GM10847 (cell line): ENCODE measurements around the gene ACVR2A.

Source experiments
- POLR2A ChIP-seq: IDR thresholded peaks from 2 replicates; pipeline ENCODE4 v1.6.1; 2011; ENCODE audit not compliant: insufficient read length; ENCODE audit errors: extremely low read depth

ACVR2A gene

DNA sequence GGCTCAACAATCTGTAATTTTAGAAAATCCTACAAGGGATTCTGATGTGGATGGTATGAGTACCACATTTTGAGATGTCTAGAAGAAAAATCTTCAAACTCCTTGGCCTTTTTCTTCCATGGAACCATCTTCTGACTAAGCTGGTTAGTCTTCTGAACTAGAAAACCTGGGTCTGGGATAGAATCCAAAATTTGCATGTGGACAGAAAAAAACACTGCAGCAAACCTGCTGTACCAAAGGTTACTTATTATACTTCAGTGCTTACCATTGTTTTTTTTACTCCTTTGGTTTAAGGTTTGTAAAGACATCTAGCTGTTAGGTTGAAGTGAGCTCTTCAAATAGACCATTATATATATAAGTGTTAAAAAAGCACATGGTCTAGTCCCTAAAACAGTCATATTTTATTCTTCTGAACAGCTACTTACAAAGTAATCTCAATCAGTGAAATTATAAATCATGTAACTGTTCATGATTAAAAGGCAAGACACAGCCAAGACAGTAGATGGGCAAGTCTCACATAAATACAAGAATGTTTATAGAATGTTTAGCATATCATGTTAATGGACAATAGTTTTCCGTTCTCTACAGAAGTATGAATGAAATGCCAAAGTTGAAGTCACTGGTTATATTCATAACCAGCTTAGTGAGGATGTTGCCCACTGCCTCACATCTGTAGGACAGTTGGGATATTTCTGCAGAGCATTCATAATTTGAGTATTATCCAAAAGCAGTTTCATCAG is 90.2 kb downstream of the ACVR2A start:
- TF ChIP-seq POLR2A, result no peak

DNA sequence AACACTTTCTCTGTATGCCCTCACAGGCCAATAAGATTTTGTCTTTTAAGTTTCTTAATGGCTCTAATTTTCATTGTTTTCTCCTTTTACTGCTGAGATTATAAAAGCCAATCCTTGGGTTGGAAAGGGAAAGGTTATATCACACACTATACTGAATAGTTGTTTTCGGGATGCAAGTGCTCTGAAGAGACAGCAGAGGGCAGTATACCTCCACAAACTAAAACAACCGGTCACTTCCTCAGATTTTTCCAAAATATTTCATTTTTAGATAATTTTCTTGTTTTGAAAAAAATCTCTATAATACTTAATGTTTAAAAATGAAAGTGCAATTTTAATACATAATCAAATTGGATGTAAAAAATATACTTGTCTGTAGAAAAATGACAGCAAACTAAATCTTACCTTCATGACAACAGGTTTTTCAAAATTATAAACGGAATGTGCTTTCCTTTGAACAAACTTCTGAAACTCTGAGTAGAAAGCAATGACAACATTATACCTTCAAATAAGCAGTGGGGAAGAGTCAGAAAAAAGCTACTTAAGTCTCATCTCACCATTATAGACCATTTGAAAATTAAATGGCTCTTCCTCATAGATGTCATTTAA is 93.0 kb downstream of the ACVR2A start:
- TF ChIP-seq POLR2A, result no peak

DNA sequence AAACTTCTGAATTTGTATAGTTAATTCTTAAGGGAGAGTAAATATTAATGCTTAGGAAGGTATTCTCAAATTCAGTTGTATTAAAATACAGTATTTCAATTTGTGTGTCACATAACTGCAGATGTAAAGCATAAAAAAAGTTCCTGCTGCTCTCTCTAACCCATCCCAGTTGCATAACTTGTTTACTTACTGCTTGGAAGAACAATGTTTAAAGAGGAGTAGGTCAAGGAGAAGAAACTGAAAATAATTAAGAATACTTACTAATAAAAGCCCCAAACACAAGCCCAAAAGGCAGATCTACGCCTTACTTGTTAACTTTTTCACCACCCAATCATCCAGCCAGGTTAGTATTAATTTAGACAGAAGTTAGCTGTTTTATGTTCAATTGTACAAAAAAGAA is 94.5 kb downstream of the ACVR2A start:
- TF ChIP-seq POLR2A, result no peak

DNA sequence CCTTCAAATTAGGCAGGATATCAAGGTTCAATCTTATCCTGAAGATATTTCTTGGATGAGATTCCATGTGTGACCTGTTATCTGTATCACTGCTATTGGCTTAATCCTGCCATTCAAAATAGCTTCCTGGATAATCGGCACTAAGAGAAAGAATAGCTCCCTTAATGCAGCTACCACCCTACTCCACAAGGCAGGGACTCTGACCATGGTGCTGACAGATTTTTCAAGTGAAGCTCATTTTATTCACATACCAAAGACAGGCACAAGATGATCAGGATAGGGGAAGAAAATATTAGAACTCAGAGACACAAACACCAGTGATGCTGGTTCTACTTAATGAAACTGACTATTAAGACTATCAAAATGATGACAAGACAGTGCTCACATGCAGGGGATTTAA is 100.8 kb downstream of the ACVR2A start:
- no peak for TF ChIP-seq POLR2A

DNA sequence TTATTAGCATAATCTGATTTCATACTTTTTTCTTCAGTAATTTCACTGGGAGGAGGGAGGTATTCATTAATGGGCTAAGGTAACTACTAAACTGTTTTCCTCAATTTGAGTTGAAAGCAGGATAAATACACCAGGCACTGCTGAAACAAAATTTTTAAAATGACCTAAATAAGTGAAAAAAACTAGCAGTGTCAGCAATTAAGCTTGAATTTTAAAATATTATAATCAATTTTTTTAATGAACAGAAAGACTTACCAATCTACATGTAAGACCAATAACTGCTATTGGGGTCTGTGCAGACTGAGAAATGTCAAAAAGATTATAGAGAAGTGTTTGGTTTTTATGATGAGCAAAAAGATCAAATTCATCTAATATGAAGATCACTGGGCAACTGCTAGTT is 107.3 kb downstream of the ACVR2A start:
- TF ChIP-seq POLR2A, result no peak

DNA sequence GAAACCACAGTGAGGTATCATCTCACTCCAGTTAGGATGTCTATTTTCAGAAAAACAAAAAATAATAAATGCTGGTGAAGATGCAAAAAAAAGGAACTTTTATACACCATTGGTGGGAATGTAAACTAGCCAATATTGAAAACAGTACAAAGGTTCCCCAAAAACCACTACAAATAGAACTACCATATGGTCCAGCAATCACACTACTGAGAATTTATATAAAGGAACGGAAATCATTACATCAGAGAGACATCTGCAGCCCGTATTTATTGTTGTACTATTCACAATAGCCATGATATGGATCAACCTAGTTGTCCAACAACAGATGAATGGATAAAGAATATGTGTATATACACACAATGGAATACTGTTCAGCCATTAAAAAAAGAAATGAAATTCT is 123.7 kb downstream of the ACVR2A start:
- TF ChIP-seq POLR2A, result no peak

DNA sequence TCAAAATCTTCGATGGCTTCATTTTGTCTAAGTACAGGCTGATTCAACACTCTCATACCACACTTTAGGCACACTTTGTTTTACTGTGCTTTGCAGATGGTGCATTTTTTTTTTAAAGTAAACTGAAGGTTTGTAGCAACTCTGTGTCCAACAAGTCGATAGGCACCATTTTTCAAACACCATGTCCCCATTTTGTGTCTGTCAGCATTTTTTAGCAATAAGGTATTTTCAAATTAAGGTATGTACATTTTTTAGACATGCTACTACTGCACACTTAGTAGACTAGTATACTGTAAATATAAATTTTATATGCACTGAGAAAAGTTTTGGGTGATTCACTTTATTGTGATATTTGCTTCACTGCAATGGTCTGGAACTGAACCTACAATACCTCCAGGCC is 131.3 kb downstream of the ACVR2A start:
- no peak for TF ChIP-seq POLR2A

DNA sequence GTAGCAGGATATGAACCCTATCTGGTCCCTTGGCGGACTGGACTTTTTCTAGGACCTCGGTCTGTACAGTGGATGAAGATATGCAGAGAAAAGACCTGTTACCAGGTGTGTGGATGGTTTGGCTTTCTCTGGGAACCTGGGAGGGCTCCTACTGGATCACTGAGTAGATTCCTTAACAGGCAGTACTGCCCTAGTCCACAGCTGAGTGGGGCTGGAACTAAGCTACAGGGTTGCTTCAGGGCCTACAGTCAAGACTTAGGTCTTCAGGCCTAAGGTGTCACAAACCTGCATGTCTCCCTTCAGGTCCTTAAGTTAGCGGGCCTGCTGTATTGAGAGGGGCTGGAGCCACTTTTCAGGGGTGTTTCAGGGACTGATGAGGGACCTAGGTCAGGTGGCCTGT is 132.8 kb downstream of the ACVR2A start:
- TF ChIP-seq POLR2A, result no peak
